ENCODE data around the gene TNFSF15.

- TF ChIP-seq GLIS3 (CRISPR knock-in tag; IDR thresholded peaks at IDR 0.05) (no peak), RARB (CRISPR knock-in tag; IDR thresholded peaks at IDR 0.05) (no peak), ARNTL (CRISPR knock-in tag; IDR thresholded peaks at IDR 0.05; ENCODE audit: borderline replicate concordance, low read depth) (no peak)
These were observed 59.1 kb downstream of the TNFSF15 start for GRCh38 chr9:114746591-114747346.

All from SK-N-SH treated with all-trans-retinoic acid at 6 μM for 48 hours (cell line).